GM12891 (cell line): ENCODE data around the gene PRM1.

Experiments used
- PAX5 ChIP-seq: IDR thresholded peaks from 2 replicates; pipeline ENCODE4 v1.6.1; 2011; ENCODE audit warnings: low read length, moderate library complexity, mild to moderate bottlenecking; ENCODE audit not compliant: insufficient read depth, severe bottlenecking
- POLR2A ChIP-seq: IDR thresholded peaks from 2 replicates; pipeline ENCODE4 v1.6.1; 2011; ENCODE audit warnings: low read depth, low read length, control low read depth
- POLR2AphosphoS5 ChIP-seq: IDR thresholded peaks from 2 replicates; pipeline ENCODE4 v1.6.1; 2011; ENCODE audit warnings: low read depth, low read length, control low read depth
- POU2F2 ChIP-seq: IDR thresholded peaks from 2 replicates; pipeline ENCODE4 v1.6.1; 2011; ENCODE audit warnings: low read depth, mild to moderate bottlenecking, control low read depth, low read length, moderate library complexity
- SPI1 ChIP-seq: IDR thresholded peaks from 2 replicates; pipeline ENCODE4 v1.6.1; 2011; ENCODE audit warnings: low read depth, low read length, control low read depth
- TAF1 ChIP-seq: IDR thresholded peaks from 2 replicates; pipeline ENCODE4 v1.6.1; 2011; ENCODE audit warnings: low read depth, low read length, control low read depth

GRCh38 chr16:11257131-11257938 is 23.8 kb downstream of the PRM1 start:
- TF ChIP-seq POLR2AphosphoS5 (no peak), SPI1 (no peak), POLR2A (no peak), TAF1 (no peak), PAX5 (no peak), POU2F2 (no peak)
